HG03097 (cell line): ENCODE results near the gene MS4A6A.
"Not testable (repeated sequence)": the region's sequence is repeated elsewhere in the genome, so short reads cannot be mapped to it uniquely, and the experiment has no call there.

Source experiments
- ATAC-seq: cut with Tn5 transposase; IDR thresholded peaks from one replicate; pipeline ENCODE4 v1.9.1; 2021; ENCODE audit not compliant: unreplicated experiment, low FRiP score

MS4A6A gene

GRCh38 chr11:60184824-60185511, 2.1 kb upstream of the MS4A6A start:
- ATAC-seq = no peak

GRCh38 chr11:60183591-60184205, 815 bp upstream of the MS4A6A start:
- no peak for ATAC-seq

- ATAC-seq = no peak
These were observed 7.0 kb downstream of the MS4A6A start for GRCh38 chr11:60175860-60176275.

- no peak for ATAC-seq
These were observed 10.9 kb downstream of the MS4A6A start for GRCh38 chr11:60172011-60172410.

GRCh38 chr11:60170566-60170965, 12.3 kb downstream of the MS4A6A start:
- ATAC-seq = no peak

GRCh38 chr11:60169264-60169915, 13.5 kb downstream of the MS4A6A start:
- no peak for ATAC-seq

GRCh38 chr11:60168306-60168705, 14.6 kb downstream of the MS4A6A start:
- no peak for ATAC-seq

- ATAC-seq = no peak
These were observed 16.9 kb downstream of the MS4A6A start for GRCh38 chr11:60165951-60166350.

- no peak for ATAC-seq
These were observed 17.3 kb downstream of the MS4A6A start for GRCh38 chr11:60165538-60165937.

GRCh38 chr11:60164550-60165075, 18.3 kb downstream of the MS4A6A start:
- ATAC-seq = no peak

- no peak for ATAC-seq
These were observed 21.1 kb downstream of the MS4A6A start for GRCh38 chr11:60161766-60162165.

GRCh38 chr11:60161107-60161506, 21.8 kb downstream of the MS4A6A start:
- no peak for ATAC-seq

- no peak for ATAC-seq
These were observed 23.0 kb downstream of the MS4A6A start for GRCh38 chr11:60159868-60160267.

- ATAC-seq = no peak
These were observed 23.6 kb downstream of the MS4A6A start for GRCh38 chr11:60159284-60159683.

GRCh38 chr11:60158636-60159035, 24.2 kb downstream of the MS4A6A start:
- ATAC-seq = no peak

GRCh38 chr11:60155931-60156330, 27.0 kb downstream of the MS4A6A start:
- no peak for ATAC-seq

- ATAC-seq = not testable (repeated sequence)
These were observed 30.2 kb downstream of the MS4A6A start for GRCh38 chr11:60152727-60153126.

- ATAC-seq = no peak
These were observed 32.6 kb downstream of the MS4A6A start for GRCh38 chr11:60150279-60150678.

GRCh38 chr11:60145677-60146076, 37.2 kb downstream of the MS4A6A start:
- no peak for ATAC-seq

GRCh38 chr11:60143768-60144167, 39.1 kb downstream of the MS4A6A start:
- no peak for ATAC-seq

- ATAC-seq = no peak
These were observed 49.0 kb downstream of the MS4A6A start for GRCh38 chr11:60133917-60134316.

- no peak for ATAC-seq
These were observed 51.0 kb downstream of the MS4A6A start for GRCh38 chr11:60131912-60132311.
